Measurements from ENCODE around the gene ARL15.

- no peak for TF ChIP-seq POLR2A (IDR thresholded peaks at IDR 0.05)
- no peak for TF ChIP-seq CTCF (IDR thresholded peaks at IDR 0.05)
These were observed 475.9 kb downstream of the ARL15 start for GRCh38 chr5:53834500-53834899.

Measured in esophagus squamous epithelium (tissue), 4 donors.